T-helper 2 cell treated with Interferon-gamma antibody and Interleukin-4, amounts not matched to agents 100 ng/mL and 5 ng/mL, for 36 hours (primary cell): ENCODE results near the gene GRID1. TPM values are rescaled to one million over a fixed set of nuclear protein-coding genes. Genes with fewer than 3 reads are reported as not detected.
"Not testable (repeated sequence)": the region's sequence is repeated elsewhere in the genome, so short reads cannot be mapped to it uniquely, and the experiment has no call there.

ENCODE experiments used
- intact Hi-C: fragments of 100-400 bp; cut with micrococcal nuclease; formaldehyde crosslinking; loops from one replicate; pipeline ENCODE4 v1.15.1; 2023
- total RNA-seq: library from RNA; stranded (reverse); gene quantifications from 2 replicates; pipeline ENCODE4 v1.2.3, GENCODE V29; 2022

The GRID1 gene
- total RNA-seq, 1 donor from 2014 or later: not detected

GRCh38 chr10:85961479-85962067, 405.0 kb downstream of the GRID1 start:
- intact Hi-C loops: no loop called here

GRCh38 chr10:85961073-85961472, 405.5 kb downstream of the GRID1 start:
- intact Hi-C loops: no loop called here

- intact Hi-C loops: no loop called here
These were observed 407.4 kb downstream of the GRID1 start for GRCh38 chr10:85959239-85959638.

GRCh38 chr10:85950921-85951320, 415.7 kb downstream of the GRID1 start:
- intact Hi-C loops: no loop called here

- intact Hi-C loops: no loop called here
These were observed 419.8 kb downstream of the GRID1 start for GRCh38 chr10:85946713-85947326.

GRCh38 chr10:85936161-85936560, 430.4 kb downstream of the GRID1 start:
- intact Hi-C loops: no loop called here

GRCh38 chr10:85934586-85934985, 432.0 kb downstream of the GRID1 start:
- intact Hi-C loops: no loop called here

- intact Hi-C loops: not testable (repeated sequence)
These were observed 436.6 kb downstream of the GRID1 start for GRCh38 chr10:85929993-85930392.

- intact Hi-C loops: no loop called here
These were observed 438.5 kb downstream of the GRID1 start for GRCh38 chr10:85927952-85928665.

- intact Hi-C loops: no loop called here
These were observed 439.6 kb downstream of the GRID1 start for GRCh38 chr10:85926986-85927385.

- intact Hi-C loops: no loop called here
These were observed 440.5 kb downstream of the GRID1 start for GRCh38 chr10:85926136-85926535.

- intact Hi-C loops: no loop called here
These were observed 441.3 kb downstream of the GRID1 start for GRCh38 chr10:85925201-85925750.

- intact Hi-C loops: no loop called here
These were observed 442.1 kb downstream of the GRID1 start for GRCh38 chr10:85924382-85925102.

- intact Hi-C loops: no loop called here
These were observed 444.1 kb downstream of the GRID1 start for GRCh38 chr10:85922356-85923129.

GRCh38 chr10:85921789-85922188, 444.8 kb downstream of the GRID1 start:
- intact Hi-C loops: no loop called here

GRCh38 chr10:85920311-85920710, 446.3 kb downstream of the GRID1 start:
- intact Hi-C loops: no loop called here

GRCh38 chr10:85919491-85920021, 447.0 kb downstream of the GRID1 start:
- intact Hi-C loops: no loop called here

GRCh38 chr10:85918371-85918770, 448.2 kb downstream of the GRID1 start:
- intact Hi-C loops: no loop called here

GRCh38 chr10:85917601-85918000, 449.0 kb downstream of the GRID1 start:
- intact Hi-C loops: no loop called here

- intact Hi-C loops: no loop called here
These were observed 449.5 kb downstream of the GRID1 start for GRCh38 chr10:85916994-85917573.
